Peyer's patch (tissue), 4 donors: ENCODE measurements around the gene SEMA6B. TPM values are rescaled to one million over a fixed set of nuclear protein-coding genes. Genes with fewer than 3 reads are reported as not detected.

Experiments used
- DNase-seq, 3 donors: peaks; one replicate each; pipeline ENCODE4 v3.0.0-alpha.2; 2017 to 2019
- H3K27ac ChIP-seq, 4 donors: fragments of 200-600 bp; sonication (generic); one replicate each; pipeline ENCODE4 v1.5.1; 2016 to 2019
- H3K27me3 ChIP-seq, 2 donors: fragments of 200-600 bp; sonication (generic); one replicate each; pipeline ENCODE4 v1.5.1; 2019
- H3K36me3 ChIP-seq, 3 donors: fragments of 200-600 bp; sonication (generic); one replicate each; pipeline ENCODE4 v1.5.1; 2016 to 2019
- H3K4me1 ChIP-seq, 4 donors: fragments of 200-600 bp; sonication (generic); one replicate each; pipeline ENCODE4 v1.5.1; 2016 to 2019
- H3K4me3 ChIP-seq, 4 donors: fragments of 200-600 bp; sonication (generic); 1 replicate in 3 of 4; 2 replicates in 1 of 4; pipeline ENCODE4 v1.5.1; 2016 to 2019; ENCODE audit warnings: mild to moderate bottlenecking in 1 of 4
- H3K9me3 ChIP-seq, 4 donors: fragments of 200-600 bp; sonication (generic); one replicate each; pipeline ENCODE4 v1.5.1; 2016 to 2019; ENCODE audit warnings: mild to moderate bottlenecking in 1 of 4
- CTCF ChIP-seq, 6 experiments: fragments of 450-650 bp in 4 of 6; fragments of 200-600 bp in 2 of 6; sonication (generic) in 1 of 6; IDR thresholded peaks; one replicate each; pipeline ENCODE4 v1.5.1; 2017 to 2019; ENCODE audit warnings: antibody characterized with exemption in 6 of 6, mild to moderate bottlenecking in 3 of 6, moderate library complexity in 1 of 6
- POLR2A ChIP-seq, 2 donors: fragments of 450-650 bp; IDR thresholded peaks; one replicate each; pipeline ENCODE4 v1.5.1; 2017; ENCODE audit warnings: antibody characterized with exemption in 2 of 2, mild to moderate bottlenecking in 2 of 2, moderate library complexity in 2 of 2
- total RNA-seq, 4 donors: library from RNA; depleted of rRNA; stranded (reverse); fragments of >200 nt; gene quantifications; one replicate each; pipeline ENCODE4 v1.1.0, GENCODE V29; 2016

Gene SEMA6B
- total RNA-seq, 4 donors from 2014 or later, result 1.2 to 9.9 (median 3.2) TPM

GRCh38 chr19:4575267-4576015 is 16.0 kb upstream of the SEMA6B start:
- Histone ChIP-seq H3K27ac (peak overlapping the region in 2 of 4 donors; percentile 50 to 52), H3K4me1 (peaks cover 0 to 3% (median 0%) of the 10 kb centered on the region in 4 donors), H3K36me3 (no peaks in the 10 kb centered on the region), H3K27me3 (peaks cover 0 to 5% of the 10 kb centered on the region in 2 donors), H3K9me3 (no peaks in the 10 kb centered on the region), H3K4me3 (no peak overlapping the region)
- DNase-seq, result no peak
- TF ChIP-seq CTCF (IDR thresholded peaks at IDR 0.05) (no peak), POLR2A (IDR thresholded peaks at IDR 0.05) (no peak)

- no peak for TF ChIP-seq POLR2A (IDR thresholded peaks at IDR 0.05)
- TF ChIP-seq CTCF (IDR thresholded peaks at IDR 0.05), result no peak
- Histone ChIP-seq H3K9me3 (no peaks in the 10 kb centered on the region), H3K4me3 (no peak overlapping the region), H3K4me1 (no peaks in the 10 kb centered on the region), H3K27ac (no peak overlapping the region), H3K36me3 (no peaks in the 10 kb centered on the region), H3K27me3 (no peaks in the 10 kb centered on the region)
- no peak for DNase-seq
These were observed 14.2 kb upstream of the SEMA6B start for GRCh38 chr19:4573682-4574081.

DNA sequence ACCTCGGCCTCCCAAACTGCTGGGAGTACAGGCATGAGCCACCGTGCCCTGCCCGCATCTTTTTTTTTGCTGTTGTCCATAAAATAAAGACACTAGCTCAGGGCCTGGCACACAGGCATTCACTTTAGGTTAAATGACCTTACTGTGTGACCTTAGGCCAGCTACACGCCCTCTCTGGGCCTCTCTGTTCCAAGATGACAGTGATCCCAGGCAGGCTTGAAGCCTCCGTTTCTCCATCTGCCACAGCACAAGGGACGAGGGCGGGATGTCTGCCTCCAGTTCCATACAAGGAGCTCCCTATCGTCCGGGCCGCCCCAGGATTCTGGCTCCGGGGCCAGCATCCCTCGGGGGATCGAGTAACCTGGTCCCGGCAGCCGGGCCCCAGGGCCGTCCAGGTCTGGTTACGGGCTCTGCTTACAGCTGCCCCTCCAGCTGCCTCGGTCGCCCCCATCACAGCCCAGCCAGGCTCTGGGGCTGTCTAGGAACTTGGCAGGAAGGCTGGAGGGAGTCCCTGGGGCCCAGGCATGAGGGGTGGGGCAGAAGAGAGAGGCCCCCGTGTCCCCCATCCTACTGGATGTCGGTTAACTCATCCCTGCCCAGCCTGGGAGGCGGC is 11.9 kb upstream of the SEMA6B start:
- no peak for DNase-seq
- TF ChIP-seq POLR2A (IDR thresholded peaks at IDR 0.05), result no peak
- no peak for TF ChIP-seq CTCF (IDR thresholded peaks at IDR 0.05)
- Histone ChIP-seq H3K27me3 (no peaks in the 10 kb centered on the region), H3K4me3 (no peak overlapping the region), H3K36me3 (no peaks in the 10 kb centered on the region), H3K27ac (no peak overlapping the region), H3K4me1 (no peaks in the 10 kb centered on the region), H3K9me3 (no peaks in the 10 kb centered on the region)

DNA sequence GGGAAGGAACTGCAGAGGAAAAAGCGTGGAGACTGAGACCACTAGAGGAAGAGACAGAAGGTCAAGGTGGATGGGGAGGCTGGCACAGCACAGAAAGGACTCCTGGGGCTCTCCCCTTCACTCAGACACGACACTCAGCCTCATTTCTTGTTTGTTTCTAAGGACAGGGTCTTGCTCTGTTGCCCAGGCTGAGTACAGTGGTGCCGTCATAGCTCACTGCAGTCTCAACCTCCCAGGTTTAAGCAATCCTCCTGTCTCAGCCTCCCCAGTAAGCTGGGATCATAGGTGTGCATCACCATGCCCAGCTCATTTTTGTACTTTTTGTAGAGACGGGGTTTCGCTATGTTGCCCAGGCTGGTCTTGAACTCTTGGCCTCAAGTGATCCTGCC is 11.4 kb upstream of the SEMA6B start:
- Histone ChIP-seq H3K36me3 (no peaks in the 10 kb centered on the region), H3K9me3 (no peaks in the 10 kb centered on the region), H3K4me3 (no peak overlapping the region), H3K27me3 (no peaks in the 10 kb centered on the region), H3K4me1 (no peaks in the 10 kb centered on the region), H3K27ac (no peak overlapping the region)
- TF ChIP-seq CTCF (IDR thresholded peaks at IDR 0.05) (no peak), POLR2A (IDR thresholded peaks at IDR 0.05) (no peak)
- DNase-seq, result no peak

- H3K4me3 ChIP-seq, result no peak overlapping the region
- no peak for TF ChIP-seq CTCF (IDR thresholded peaks at IDR 0.05)
- TF ChIP-seq POLR2A (IDR thresholded peaks at IDR 0.05), result no peak
- no peaks in the 10 kb centered on the region for H3K9me3 ChIP-seq
- H3K27ac ChIP-seq, result no peak overlapping the region
- no peak for DNase-seq
- H3K27me3 ChIP-seq, result no peaks in the 10 kb centered on the region
- H3K4me1 ChIP-seq, result no peaks in the 10 kb centered on the region
- no peaks in the 10 kb centered on the region for H3K36me3 ChIP-seq
These were observed 10.9 kb upstream of the SEMA6B start for GRCh38 chr19:4570402-4570801.
